Left lobe of liver (tissue), 2 donors: ENCODE data around the gene PTMA. TPM values are rescaled to one million over a fixed set of nuclear protein-coding genes. Genes with fewer than 3 reads are reported as not detected.
"Not testable (repeated sequence)": the region's sequence is repeated elsewhere in the genome, so short reads cannot be mapped to it uniquely, and the experiment has no call there.

Source experiments
- ATAC-seq: fragments of 200-7000 bp; cut with Tn5 transposase; one replicate; pipeline ENCODE4 v1.9.1; 2020; ENCODE audit warnings: mild to moderate bottlenecking, moderate library complexity
- DNase-seq: peaks from one replicate; pipeline ENCODE4 v3.0.0-alpha.2; 2020; ENCODE audit warnings: low spot score
- total RNA-seq: library from RNA; stranded (reverse); gene quantifications from one replicate; pipeline ENCODE4 v1.2.1, GENCODE V29; 2021
- donor health status: DM: no; HTN: no; CAD: no; lungs with moderate emphysema.
- donor health status: DM: no; HTN: yes; CAD: no.

Gene PTMA
- total RNA-seq: 213 TPM

- DNase-seq (peak; percentile 100), ATAC-seq (peak; percentile 64)
These were observed at the start of gene PTMA for GRCh38 chr2:231707927-231708772. PTMA (plus strand) TSS chr2:231708525; CDS start chr2:231708707, 182 bp downstream.

- ATAC-seq: not testable (repeated sequence)
These were observed 48.3 kb upstream of the PTMA start for GRCh38 chr2:231660073-231660472.

GRCh38 chr2:231660860-231661259, 47.5 kb upstream of the PTMA start:
- no peak for DNase-seq
- ATAC-seq: peak; percentile 24

More at GRCh38 chr2:231660073-231660472, 48.3 kb upstream of the PTMA start:
- not testable (repeated sequence) for DNase-seq

GRCh38 chr2:231661422-231662027, 46.8 kb upstream of the PTMA start:
- ATAC-seq: no peak
- no peak for DNase-seq

GRCh38 chr2:231662028-231662810, 46.1 kb upstream of the PTMA start:
- peak; percentile 99 for DNase-seq
- ATAC-seq: peak; percentile 87

GRCh38 chr2:231662811-231663457, 45.4 kb upstream of the PTMA start:
- DNase-seq (no peak), ATAC-seq (no peak)

GRCh38 chr2:231663458-231664212, 44.7 kb upstream of the PTMA start:
- ATAC-seq: no peak
- DNase-seq: no peak

- DNase-seq (no peak), ATAC-seq (no peak)
These were observed 43.6 kb upstream of the PTMA start for GRCh38 chr2:231664727-231665126.

GRCh38 chr2:231665245-231666170, 42.8 kb upstream of the PTMA start:
- ATAC-seq (no peak), DNase-seq (no peak)

GRCh38 chr2:231666171-231667095, 41.9 kb upstream of the PTMA start:
- DNase-seq: peak; percentile 83
- peak; percentile 59 for ATAC-seq

GRCh38 chr2:231667096-231667427, 41.3 kb upstream of the PTMA start:
- DNase-seq (no peak), ATAC-seq (no peak)

GRCh38 chr2:231667496-231667895, 40.8 kb upstream of the PTMA start:
- no peak for ATAC-seq
- DNase-seq: no peak

- DNase-seq (no peak), ATAC-seq (no peak)
These were observed 39.3 kb upstream of the PTMA start for GRCh38 chr2:231668981-231669380.

GRCh38 chr2:231671270-231672050, 36.9 kb upstream of the PTMA start:
- DNase-seq (no peak), ATAC-seq (no peak)

- ATAC-seq (no peak), DNase-seq (no peak)
These were observed 35.5 kb upstream of the PTMA start for GRCh38 chr2:231672617-231673347.

GRCh38 chr2:231673348-231673770, 35.0 kb upstream of the PTMA start:
- no peak for DNase-seq
- ATAC-seq: peak; percentile 16
